SK-N-SH treated with all-trans-retinoic acid at 6 μM for 48 hours (cell line): Measurements from ENCODE around the gene HTR6.

Source experiments
- BACH2 ChIP-seq: fragments of 250-450 bp; sonication (Bioruptor Pico); IDR thresholded peaks from 2 replicates; pipeline ENCODE4 v1.9.0; 2021; ENCODE audit warnings: mild to moderate bottlenecking, borderline replicate concordance
- CREB5 ChIP-seq: fragments of 250-450 bp; sonication (Bioruptor Pico); IDR thresholded peaks from 2 replicates; pipeline ENCODE4 v1.5.1; 2020; ENCODE audit warnings: low read depth, mild to moderate bottlenecking, moderate library complexity
- SNAI2 ChIP-seq: fragments of 250-450 bp; sonication (Bioruptor Pico); IDR thresholded peaks from 2 replicates; pipeline ENCODE4 v1.5.0; 2020; ENCODE audit warnings: mild to moderate bottlenecking, moderate library complexity
- TOX ChIP-seq: fragments of 250-450 bp; sonication (Bioruptor Pico); IDR thresholded peaks from 2 replicates; pipeline ENCODE4 v1.8.0; 2021; ENCODE audit warnings: mild to moderate bottlenecking, moderate library complexity, borderline replicate concordance
- ZC3H10 ChIP-seq: fragments of 250-450 bp; sonication (Bioruptor Pico); IDR thresholded peaks from 2 replicates; pipeline ENCODE4 v1.5.1; 2021; ENCODE audit warnings: mild to moderate bottlenecking, moderate library complexity
- ZFP3 ChIP-seq: fragments of 250-450 bp; sonication (Bioruptor Pico); IDR thresholded peaks from 2 replicates; pipeline ENCODE4 v1.5.0; 2020; ENCODE audit warnings: mild to moderate bottlenecking, moderate library complexity
- ZFP30 ChIP-seq: fragments of 450-650 bp; formaldehyde crosslinking; IDR thresholded peaks from 2 replicates; pipeline ENCODE4 v1.5.0; 2022; ENCODE audit warnings: mild to moderate bottlenecking, moderate library complexity
- ZNF565 ChIP-seq: fragments of 450-650 bp; formaldehyde crosslinking; conservative IDR thresholded peaks from 2 replicates; pipeline ENCODE4 v1.5.0; 2020; ENCODE audit warnings: low read depth, mild to moderate bottlenecking, moderate library complexity
- TF ChIP-seq, protein P1 (sequence below): fragments of 250-450 bp; sonication (Bioruptor Pico); IDR thresholded peaks from 2 replicates; pipeline ENCODE4 v1.8.0; 2020; ENCODE audit warnings: mild to moderate bottlenecking, moderate library complexity, borderline replicate concordance

GRCh38 chr1:19647643-19648042 lies 17.0 kb upstream of the HTR6 start:
- TF ChIP-seq ZNF565 (CRISPR knock-in tag) (no peak), TOX (CRISPR knock-in tag) (no peak), ZFP3 (CRISPR knock-in tag) (no peak), CREB5 (no peak), ZFP30 (CRISPR knock-in tag) (no peak), BACH2 (no peak), SNAI2 (CRISPR knock-in tag) (no peak), ZC3H10 (CRISPR knock-in tag) (no peak)
- TF ChIP-seq, protein P1, sequence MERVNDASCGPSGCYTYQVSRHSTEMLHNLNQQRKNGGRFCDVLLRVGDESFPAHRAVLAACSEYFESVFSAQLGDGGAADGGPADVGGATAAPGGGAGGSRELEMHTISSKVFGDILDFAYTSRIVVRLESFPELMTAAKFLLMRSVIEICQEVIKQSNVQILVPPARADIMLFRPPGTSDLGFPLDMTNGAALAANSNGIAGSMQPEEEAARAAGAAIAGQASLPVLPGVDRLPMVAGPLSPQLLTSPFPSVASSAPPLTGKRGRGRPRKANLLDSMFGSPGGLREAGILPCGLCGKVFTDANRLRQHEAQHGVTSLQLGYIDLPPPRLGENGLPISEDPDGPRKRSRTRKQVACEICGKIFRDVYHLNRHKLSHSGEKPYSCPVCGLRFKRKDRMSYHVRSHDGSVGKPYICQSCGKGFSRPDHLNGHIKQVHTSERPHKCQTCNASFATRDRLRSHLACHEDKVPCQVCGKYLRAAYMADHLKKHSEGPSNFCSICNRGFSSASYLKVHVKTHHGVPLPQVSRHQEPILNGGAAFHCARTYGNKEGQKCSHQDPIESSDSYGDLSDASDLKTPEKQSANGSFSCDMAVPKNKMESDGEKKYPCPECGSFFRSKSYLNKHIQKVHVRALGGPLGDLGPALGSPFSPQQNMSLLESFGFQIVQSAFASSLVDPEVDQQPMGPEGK (CRISPR knock-in tag) = no peak
